Omental fat pad (tissue), 4 donors: Measurements from ENCODE around the gene DPYSL5. TPM values are rescaled to one million over a fixed set of nuclear protein-coding genes. Genes with fewer than 3 reads are reported as not detected.

ENCODE experiments used
- ATAC-seq: fragments of 150-250 bp; one replicate; pipeline ENCODE4 v1.9.1; 2016; ENCODE audit warnings: mild to moderate bottlenecking, moderate library complexity; ENCODE audit not compliant: low FRiP score
- DNase-seq: peaks from one replicate; pipeline ENCODE4 v3.0.0-alpha.2; 2019; ENCODE audit warnings: low spot score
- total RNA-seq, 4 donors: library from RNA; depleted of rRNA; stranded (reverse); fragments of >200 nt; gene quantifications; one replicate each; pipeline ENCODE4 v1.1.0, GENCODE V29; 2016
- TF ChIP-seq, protein P1 (sequence below), 3 donors: fragments of 450-650 bp; IDR thresholded peaks; one replicate each; pipeline ENCODE4 v1.5.1; 2016 to 2017; ENCODE audit warnings: antibody characterized with exemption in 3 of 3, mild to moderate bottlenecking in 3 of 3, moderate library complexity in 2 of 3

Gene DPYSL5
- total RNA-seq, 4 donors from 2014 or later: not detected

DNA sequence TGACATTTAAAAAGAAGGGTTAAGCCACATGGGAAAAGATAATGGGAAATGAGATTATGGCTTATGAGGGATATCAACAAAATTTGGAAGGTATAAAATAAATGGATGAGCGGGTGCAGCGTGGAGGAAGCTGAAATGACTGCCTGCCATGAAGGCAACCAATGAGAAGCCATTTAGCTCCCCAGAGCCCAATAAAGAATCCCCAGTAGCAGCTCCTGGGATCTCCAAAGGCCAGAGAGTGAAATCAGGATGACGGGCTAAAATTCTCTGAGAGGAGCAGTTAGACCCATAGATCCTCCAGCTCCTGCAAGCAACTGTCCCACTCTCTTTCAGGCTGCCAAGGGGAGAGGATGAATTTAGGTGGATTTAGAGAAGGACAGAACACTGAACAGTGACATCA lies 109.6 kb downstream of the DPYSL5 start:
- no peak for ATAC-seq
- TF ChIP-seq, protein P1, sequence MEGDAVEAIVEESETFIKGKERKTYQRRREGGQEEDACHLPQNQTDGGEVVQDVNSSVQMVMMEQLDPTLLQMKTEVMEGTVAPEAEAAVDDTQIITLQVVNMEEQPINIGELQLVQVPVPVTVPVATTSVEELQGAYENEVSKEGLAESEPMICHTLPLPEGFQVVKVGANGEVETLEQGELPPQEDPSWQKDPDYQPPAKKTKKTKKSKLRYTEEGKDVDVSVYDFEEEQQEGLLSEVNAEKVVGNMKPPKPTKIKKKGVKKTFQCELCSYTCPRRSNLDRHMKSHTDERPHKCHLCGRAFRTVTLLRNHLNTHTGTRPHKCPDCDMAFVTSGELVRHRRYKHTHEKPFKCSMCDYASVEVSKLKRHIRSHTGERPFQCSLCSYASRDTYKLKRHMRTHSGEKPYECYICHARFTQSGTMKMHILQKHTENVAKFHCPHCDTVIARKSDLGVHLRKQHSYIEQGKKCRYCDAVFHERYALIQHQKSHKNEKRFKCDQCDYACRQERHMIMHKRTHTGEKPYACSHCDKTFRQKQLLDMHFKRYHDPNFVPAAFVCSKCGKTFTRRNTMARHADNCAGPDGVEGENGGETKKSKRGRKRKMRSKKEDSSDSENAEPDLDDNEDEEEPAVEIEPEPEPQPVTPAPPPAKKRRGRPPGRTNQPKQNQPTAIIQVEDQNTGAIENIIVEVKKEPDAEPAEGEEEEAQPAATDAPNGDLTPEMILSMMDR (IDR thresholded peaks at IDR 0.05): no peak
- no peak for DNase-seq

DNA sequence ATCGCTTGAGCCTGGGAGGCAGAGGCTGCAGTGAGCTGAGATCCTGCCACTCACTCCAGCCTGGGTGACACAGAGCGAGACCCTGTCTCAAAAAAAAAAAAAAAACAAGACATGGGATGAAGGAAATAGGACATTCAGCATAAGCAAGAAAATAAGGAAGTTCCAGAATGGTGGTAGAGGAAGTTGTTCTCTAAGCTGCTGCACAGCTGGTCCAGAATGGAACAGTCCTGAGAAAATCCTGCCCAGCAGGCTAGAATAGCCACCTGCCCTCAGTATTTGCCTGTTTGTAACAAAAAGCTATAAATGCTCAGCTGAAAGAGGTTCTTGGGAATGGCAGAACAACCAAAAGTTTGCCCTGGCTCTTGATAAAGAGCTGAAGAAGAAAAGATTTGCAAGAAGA lies 111.4 kb downstream of the DPYSL5 start:
- no peak for ATAC-seq
- TF ChIP-seq, protein P1 (IDR thresholded peaks at IDR 0.05): no peak

DNA sequence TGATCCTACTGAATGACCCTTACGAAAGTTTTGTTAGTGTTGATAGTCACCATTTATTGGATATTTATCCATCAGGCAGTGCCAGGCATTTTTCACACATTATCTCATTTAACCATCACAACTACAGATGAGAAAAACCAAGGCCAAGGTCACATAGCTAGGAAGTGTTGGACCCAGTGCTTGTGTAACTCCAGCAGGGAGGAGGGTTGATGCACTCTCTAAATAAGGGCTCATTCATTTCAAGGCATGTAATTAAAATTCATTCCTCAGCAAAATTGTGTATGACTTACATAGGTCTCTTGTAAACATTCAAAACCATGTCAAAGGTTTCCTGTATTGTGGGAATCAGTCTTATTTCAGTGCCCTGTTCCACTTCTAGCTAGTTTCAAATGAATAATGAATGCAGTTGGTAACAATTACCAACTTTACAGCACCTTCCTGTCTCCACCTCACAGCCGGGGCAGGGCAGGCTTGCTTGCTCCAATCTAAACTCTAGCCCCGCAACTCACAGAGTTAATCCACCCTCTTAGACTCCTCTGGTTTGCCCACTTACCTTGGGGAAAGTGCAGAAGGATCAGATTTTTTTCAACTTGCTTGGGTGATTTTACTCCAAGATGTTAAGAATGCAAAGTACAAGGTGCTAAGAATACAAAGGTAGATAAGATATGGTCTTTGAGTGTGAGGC lies 116.7 kb downstream of the DPYSL5 start:
- TF ChIP-seq, protein P1 (IDR thresholded peaks at IDR 0.05): no peak
- no peak for ATAC-seq
- no peak for DNase-seq

More for the DNA sequence above, 111.4 kb downstream of the DPYSL5 start:
- no peak for DNase-seq

DNA sequence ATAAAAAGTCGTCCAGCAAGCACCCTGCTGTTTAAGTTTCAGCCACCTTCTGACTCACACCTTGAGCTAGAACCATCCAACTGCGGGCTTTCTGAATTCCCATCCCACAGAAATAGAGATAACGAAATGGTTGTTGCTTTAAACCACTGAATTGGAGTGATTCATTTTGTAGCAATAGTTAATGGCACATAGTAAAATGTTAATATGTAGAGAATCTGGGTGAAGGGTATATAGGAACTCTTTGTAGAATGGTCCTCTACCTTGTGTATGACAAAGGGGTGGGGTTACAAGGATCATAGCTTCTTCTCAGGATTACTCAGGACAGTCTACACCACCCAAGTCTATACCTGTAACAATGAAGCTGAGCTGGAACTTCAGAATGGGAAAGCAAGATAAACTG lies 120.1 kb downstream of the DPYSL5 start:
- TF ChIP-seq, protein P1 (IDR thresholded peaks at IDR 0.05): no peak
- no peak for DNase-seq
- ATAC-seq: no peak

DNA sequence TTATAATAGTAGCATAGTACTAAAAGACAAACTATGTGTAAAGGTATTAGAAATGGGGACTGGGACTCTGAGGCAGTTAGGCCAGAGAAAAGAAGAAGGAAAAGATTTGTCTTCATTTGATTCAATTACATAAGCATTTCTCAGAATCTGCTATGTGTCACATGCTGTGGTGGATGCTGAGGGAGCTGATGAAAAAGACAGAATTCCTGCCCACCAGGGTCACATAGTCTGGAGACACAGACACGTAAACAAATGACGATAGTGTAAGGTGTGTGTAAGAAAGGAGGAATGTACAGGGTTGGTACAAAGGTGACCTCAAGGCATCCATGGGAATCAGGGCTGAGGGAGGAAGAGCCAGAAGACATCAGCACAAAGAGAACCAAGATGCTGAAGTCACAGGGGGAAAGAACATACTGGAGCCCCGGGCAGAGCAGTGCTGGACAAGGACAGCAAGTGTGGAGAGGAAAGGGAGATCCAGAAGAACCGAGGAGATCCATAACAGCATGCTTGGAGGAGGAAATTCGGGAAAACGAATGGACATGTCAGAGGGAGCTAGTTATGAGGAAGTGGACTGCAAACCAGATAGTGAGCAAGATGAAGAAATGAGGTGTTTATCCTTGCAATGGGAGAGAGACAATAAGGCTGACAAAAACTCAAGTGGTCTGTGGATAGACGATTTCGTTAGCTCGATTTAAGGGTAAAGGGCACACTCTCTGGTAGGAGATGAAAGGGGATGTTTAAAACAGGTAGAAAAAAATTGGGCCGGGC lies 121.3 kb downstream of the DPYSL5 start:
- ATAC-seq (no peak), DNase-seq (no peak)
- TF ChIP-seq, protein P1 (IDR thresholded peaks at IDR 0.05): no peak

DNA sequence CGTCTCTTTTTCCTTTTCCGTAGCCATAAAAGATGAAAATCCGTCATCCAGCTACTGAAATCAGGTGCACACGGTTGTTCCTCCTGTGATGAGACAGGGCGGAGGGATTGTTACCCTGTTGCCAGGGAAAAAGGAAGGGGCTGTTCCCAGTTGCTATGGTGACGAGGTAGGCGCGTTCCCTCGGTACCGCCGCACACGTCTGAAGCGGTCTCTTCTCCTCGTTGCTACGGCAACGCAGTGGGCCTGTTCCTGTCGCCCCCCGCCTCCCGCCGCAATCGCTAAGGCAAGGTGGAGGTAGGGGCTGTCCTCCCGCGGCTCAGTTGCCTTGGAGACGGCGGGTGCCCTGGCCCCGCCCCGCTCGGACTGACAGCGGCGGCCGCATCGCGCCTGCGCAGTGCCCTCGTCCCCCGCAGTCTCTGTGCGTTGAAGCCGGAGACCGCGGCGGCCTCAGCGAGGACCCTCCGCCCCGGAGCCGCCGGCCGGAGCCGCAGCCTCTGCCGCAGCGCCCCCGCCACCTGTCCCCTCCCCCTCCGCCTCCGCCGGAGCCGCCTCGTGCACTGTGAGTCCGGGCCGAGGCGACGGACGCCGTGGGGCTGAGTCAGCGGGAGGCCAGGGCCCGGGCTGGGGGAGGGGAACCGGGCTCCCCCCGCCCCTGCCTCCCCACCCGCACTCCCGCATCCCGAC lies 122.5 kb downstream of the DPYSL5 start, which contains the start of gene MAPRE3:
TSS of gene MAPRE3 (plus strand) at position 394 of the 684 bp plus-strand sequence. CDS start 51,582 bp downstream, outside the sequence.
- TF ChIP-seq, protein P1 (IDR thresholded peaks at IDR 0.05): no peak
- DNase-seq (peak; percentile 58), ATAC-seq (peak; percentile 94)
